OCI-LY1 (cell line): ENCODE data around the gene TAL2.

Source experiments
- EZH2 ChIP-seq: fragments of 200-600 bp; sonication (generic), shearing (Covaris generic); IDR thresholded peaks from 2 replicates; pipeline ENCODE4 v1.8.0; 2017; ENCODE audit warnings: borderline replicate concordance, mixed run types, mild to moderate bottlenecking, antibody characterized with exemption, low read length, moderate library complexity, mixed read lengths
- TF ChIP-seq, protein P1 (sequence below): fragments of 200-600 bp; sonication (generic), shearing (Covaris generic); IDR thresholded peaks from 2 replicates; pipeline ENCODE4 v1.5.1; 2017; ENCODE audit warnings: mild to moderate bottlenecking, antibody characterized with exemption, low read length, moderate library complexity, mixed read lengths

DNA sequence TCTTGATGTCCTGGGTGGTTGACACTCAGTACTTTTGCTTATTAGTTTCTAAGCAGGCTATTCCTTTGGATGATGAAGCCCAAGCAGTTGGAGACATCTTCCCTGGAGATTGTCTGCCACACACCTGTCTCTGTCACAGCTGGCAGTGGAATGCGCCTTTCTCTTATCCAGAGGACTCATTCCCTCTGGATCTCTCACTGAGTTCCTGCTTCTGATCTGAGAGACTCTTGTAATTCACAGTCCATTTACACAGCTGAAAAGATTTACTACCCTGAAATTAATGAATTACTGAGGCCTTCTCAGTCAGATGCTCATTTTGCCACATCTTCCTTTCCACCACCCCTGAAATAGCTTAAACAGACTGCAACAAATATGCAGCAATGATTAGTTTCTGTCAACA lies 15.9 kb downstream of the TAL2 start:
- no peak for TF ChIP-seq EZH2
- TF ChIP-seq, protein P1, sequence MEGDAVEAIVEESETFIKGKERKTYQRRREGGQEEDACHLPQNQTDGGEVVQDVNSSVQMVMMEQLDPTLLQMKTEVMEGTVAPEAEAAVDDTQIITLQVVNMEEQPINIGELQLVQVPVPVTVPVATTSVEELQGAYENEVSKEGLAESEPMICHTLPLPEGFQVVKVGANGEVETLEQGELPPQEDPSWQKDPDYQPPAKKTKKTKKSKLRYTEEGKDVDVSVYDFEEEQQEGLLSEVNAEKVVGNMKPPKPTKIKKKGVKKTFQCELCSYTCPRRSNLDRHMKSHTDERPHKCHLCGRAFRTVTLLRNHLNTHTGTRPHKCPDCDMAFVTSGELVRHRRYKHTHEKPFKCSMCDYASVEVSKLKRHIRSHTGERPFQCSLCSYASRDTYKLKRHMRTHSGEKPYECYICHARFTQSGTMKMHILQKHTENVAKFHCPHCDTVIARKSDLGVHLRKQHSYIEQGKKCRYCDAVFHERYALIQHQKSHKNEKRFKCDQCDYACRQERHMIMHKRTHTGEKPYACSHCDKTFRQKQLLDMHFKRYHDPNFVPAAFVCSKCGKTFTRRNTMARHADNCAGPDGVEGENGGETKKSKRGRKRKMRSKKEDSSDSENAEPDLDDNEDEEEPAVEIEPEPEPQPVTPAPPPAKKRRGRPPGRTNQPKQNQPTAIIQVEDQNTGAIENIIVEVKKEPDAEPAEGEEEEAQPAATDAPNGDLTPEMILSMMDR, result no peak
